HepG2 (cell line): ENCODE data around the gene RGS6. TPM values are rescaled to one million over a fixed set of nuclear protein-coding genes. Genes with fewer than 3 reads are reported as not detected.

Experiments used
- ATAC-seq: fragments of 200-7000 bp; cut with Tn5 transposase; 3 replicates; pipeline ENCODE4 v1.9.1; 2020; ENCODE audit warnings: mild to moderate bottlenecking, moderate library complexity
- BruUV-seq: library from RNA; stranded (reverse); fragments of 400-500 nt; replicated peaks from 2 replicates; lab custom pipeline; 2021; lab: Mats Ljungman, UMichigan
- CTCF ChIA-PET: fragments of 300-600 bp; formaldehyde crosslinking; extraction: SDS; loops from one replicate; lab custom pipeline; 2021; ENCODE audit warnings: low total read pairs, inconsistent platforms, low intra/inter-chr PET ratio; lab: Yijun Ruan, JAX
- POLR2A ChIA-PET: fragments of 350-600 bp; sonication (Branson Sonifier 250); formaldehyde crosslinking; loops from one replicate; lab custom pipeline; 2020; ENCODE audit warnings: antibody characterized with exemption, inconsistent platforms; lab: Yijun Ruan, JAX
- DNase-seq: peaks from one replicate; pipeline ENCODE4 v3.0.0-alpha.2; 2015; ENCODE audit warnings: low spot score
- FAIRE-seq: peaks from 3 replicates; lab custom pipeline; 2011; peaks lifted over from hg19 to GRCh38; lab: Jason Lieb, UNC
- H2AFZ ChIP-seq: one replicate; pipeline ENCODE4 v1.6.1; 2011; ENCODE audit warnings: low read length, inconsistent platforms
- H3K27ac ChIP-seq: fragments of 300-600 bp; 3 replicates; pipeline ENCODE4 v1.8.0; 2011; ENCODE audit warnings: mixed run types, mild to moderate bottlenecking, mixed read lengths, low read length, inconsistent platforms; ENCODE audit not compliant: insufficient read depth; ENCODE audit errors: extremely low read length
- H3K27me3 ChIP-seq, 2 experiments: fragments of 200-600 bp in 1 of 2; 2 replicates in 1 of 2; 3 replicates in 1 of 2; pipeline versions ENCODE4 v1.6.0 to v1.8.0; 2011; ENCODE audit warnings: low read length in 2 of 2, mild to moderate bottlenecking in 2 of 2, moderate library complexity in 2 of 2, inconsistent platforms in 1 of 2; ENCODE audit not compliant: insufficient read depth in 2 of 2, control insufficient read depth in 1 of 2
- H3K36me3 ChIP-seq, 2 experiments: fragments of 200-600 bp in 1 of 2; replicated peaks in 1 of 2; 2 replicates in 1 of 2; 3 replicates in 1 of 2; pipeline versions ENCODE4 v1.5.1 to v1.8.0; 2011; ENCODE audit warnings: low read length in 2 of 2, inconsistent platforms in 1 of 2; ENCODE audit not compliant: insufficient read depth in 2 of 2, control insufficient read depth in 1 of 2
- H3K4me1 ChIP-seq: 2 replicates; pipeline ENCODE4 v1.5.1; 2012; ENCODE audit warnings: low read length, inconsistent platforms; ENCODE audit not compliant: insufficient read depth
- H3K4me2 ChIP-seq: 2 replicates; pipeline ENCODE4 v1.6.0; 2011; ENCODE audit warnings: low read depth, low read length, inconsistent platforms
- H3K4me3 ChIP-seq, 3 experiments: fragments of 200-600 bp in 1 of 3; sonication (generic), shearing (Covaris generic) in 1 of 3; replicated peaks in 1 of 3; 2 replicates each; pipeline ENCODE4 v1.5.1; 2011 to 2016; ENCODE audit warnings: low read length in 3 of 3, inconsistent platforms in 2 of 3, low read depth in 2 of 3, mild to moderate bottlenecking in 2 of 3, control low read depth in 1 of 3, mixed read lengths in 1 of 3; ENCODE audit not compliant: insufficient read depth in 1 of 3
- H3K79me2 ChIP-seq: one replicate; pipeline ENCODE4 v1.6.1; 2011; ENCODE audit warnings: low read length, inconsistent platforms; ENCODE audit not compliant: insufficient read depth
- H3K9ac ChIP-seq: 2 replicates; pipeline ENCODE4 v1.6.0; 2011; ENCODE audit warnings: mild to moderate bottlenecking, low read depth, low read length, inconsistent platforms; ENCODE audit not compliant: insufficient read depth
- H3K9me3 ChIP-seq: 2 replicates; pipeline ENCODE4 v1.5.1; 2012; ENCODE audit warnings: mild to moderate bottlenecking, low read length
- H4K20me1 ChIP-seq: 2 replicates; pipeline ENCODE4 v1.6.0; 2011; ENCODE audit warnings: inconsistent platforms, mild to moderate bottlenecking, low read length, moderate library complexity; ENCODE audit not compliant: insufficient read depth
- ARNT ChIP-seq: fragments of 450-650 bp; IDR thresholded peaks from 2 replicates; pipeline ENCODE4 v1.6.1; 2017
- GPN1 ChIP-seq: sonication (generic); formaldehyde crosslinking; IDR thresholded peaks from 2 replicates; pipeline ENCODE4 v1.5.1; 2020; ENCODE audit warnings: missing genetic modification reagents, borderline replicate concordance
- HES4 ChIP-seq: sonication (generic); formaldehyde crosslinking; IDR thresholded peaks from 2 replicates; pipeline ENCODE4 v1.9.0; 2021; ENCODE audit warnings: mild to moderate bottlenecking, missing genetic modification reagents, borderline replicate concordance
- NFE2L2 ChIP-seq: fragments of 150-350 bp; IDR thresholded peaks from 2 replicates; pipeline ENCODE4 v1.6.1; 2014; ENCODE audit warnings: low read length
- ZNF790 ChIP-seq: sonication (generic); formaldehyde crosslinking; IDR thresholded peaks from 2 replicates; pipeline ENCODE4 v1.8.0; 2022; ENCODE audit warnings: missing genetic modification reagents, mild to moderate bottlenecking, borderline replicate concordance
- WGBS: methylation state at CpG from one replicate; pipeline ENCODE4 v1.1.6; 2017; ENCODE audit warnings: low lambda C conversion rate; 5-methylcytosine and 5-hydroxymethylcytosine counted together
- in situ Hi-C: cut with HindIII; loops from 2 replicates; pipeline ENCODE4 v1.10.0; 2017; ENCODE audit warnings: low pct_unique_long_range_greater_than_20kb; ENCODE audit not compliant: extremely low pct_ligation_motif_present
- intact Hi-C: fragments of 100-400 bp; cut with micrococcal nuclease; formaldehyde crosslinking; loops from one replicate; pipeline ENCODE4 v1.10.0; 2022; ENCODE audit not compliant: unreplicated experiment
- polyA plus RNA-seq, 8 experiments: library from polyadenylated mRNA; depleted of rRNA in 3 of 8; stranded (reverse) in 7 of 8; unstranded in 1 of 8; fragments of >200 nt; fragmentation: Illumina TruSeq in 4 of 8; extraction: Trizol in 4 of 8; gene quantifications; 2 replicates each; pipeline versions ENCODE4 v1.2.1 to v1.2.3, GENCODE V29; 2011 to 2016; ENCODE audit warnings: low read depth in 4 of 8, missing spikeins in 1 of 8, mixed read lengths in 1 of 8; ENCODE audit not compliant: insufficient read depth in 1 of 8
- total RNA-seq, 5 experiments: library from RNA; depleted of rRNA; stranded (reverse); fragments of >200 nt; fragmentation: Illumina TruSeq; extraction: Trizol; gene quantifications; 2 replicates each; pipeline ENCODE4 v1.2.3, GENCODE V29; 2016; ENCODE audit warnings: low read depth in 1 of 5
- TF ChIP-seq, protein P1 (sequence below): sonication (generic); formaldehyde crosslinking; IDR thresholded peaks from 2 replicates; pipeline ENCODE4 v1.4.0; 2020; ENCODE audit warnings: mild to moderate bottlenecking, missing genetic modification reagents, borderline replicate concordance
- TF ChIP-seq, protein P2 (sequence below): fragments of 450-650 bp; IDR thresholded peaks from 2 replicates; pipeline ENCODE4 v1.6.1; 2016

The RGS6 gene
- total and polyA plus RNA-seq, 2 of the 13 experiments (the other 11 are each of a cell fraction or from before 2014, with no cell fraction given): not detected

DNA sequence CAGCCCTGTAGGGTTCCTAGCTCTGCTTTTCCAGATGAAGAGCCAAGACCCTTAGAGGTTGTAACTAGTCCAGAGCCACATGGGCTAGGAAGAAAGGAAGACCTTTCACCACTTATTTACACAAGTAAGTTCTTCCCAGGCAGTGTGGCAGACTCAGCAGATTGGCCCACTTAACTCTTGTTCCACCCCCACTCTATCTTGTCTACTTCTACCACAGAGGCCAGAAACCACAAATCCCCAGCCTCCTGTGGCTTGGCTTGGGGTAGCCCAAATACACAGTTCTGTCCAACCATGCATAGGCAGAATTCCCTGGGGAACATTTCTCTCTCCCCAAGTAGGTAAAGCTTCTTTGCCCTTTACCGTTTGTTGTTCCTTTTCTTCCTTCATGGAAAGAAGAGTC is 383.5 kb downstream of the RGS6 start (continued):
- TF ChIP-seq, protein P1, sequence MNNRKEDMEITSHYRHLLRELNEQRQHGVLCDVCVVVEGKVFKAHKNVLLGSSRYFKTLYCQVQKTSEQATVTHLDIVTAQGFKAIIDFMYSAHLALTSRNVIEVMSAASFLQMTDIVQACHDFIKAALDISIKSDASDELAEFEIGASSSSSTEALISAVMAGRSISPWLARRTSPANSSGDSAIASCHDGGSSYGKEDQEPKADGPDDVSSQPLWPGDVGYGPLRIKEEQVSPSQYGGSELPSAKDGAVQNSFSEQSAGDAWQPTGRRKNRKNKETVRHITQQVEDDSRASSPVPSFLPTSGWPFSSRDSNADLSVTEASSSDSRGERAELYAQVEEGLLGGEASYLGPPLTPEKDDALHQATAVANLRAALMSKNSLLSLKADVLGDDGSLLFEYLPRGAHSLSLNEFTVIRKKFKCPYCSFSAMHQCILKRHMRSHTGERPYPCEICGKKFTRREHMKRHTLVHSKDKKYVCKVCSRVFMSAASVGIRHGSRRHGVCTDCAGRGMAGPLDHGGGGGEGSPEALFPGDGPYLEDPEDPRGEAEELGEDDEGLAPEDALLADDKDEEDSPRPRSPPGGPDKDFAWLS (CRISPR knock-in tag): no peak
- TF ChIP-seq HES4 (CRISPR knock-in tag) (no peak), ARNT (no peak), ZNF790 (no peak), GPN1 (CRISPR knock-in tag) (no peak)

DNA sequence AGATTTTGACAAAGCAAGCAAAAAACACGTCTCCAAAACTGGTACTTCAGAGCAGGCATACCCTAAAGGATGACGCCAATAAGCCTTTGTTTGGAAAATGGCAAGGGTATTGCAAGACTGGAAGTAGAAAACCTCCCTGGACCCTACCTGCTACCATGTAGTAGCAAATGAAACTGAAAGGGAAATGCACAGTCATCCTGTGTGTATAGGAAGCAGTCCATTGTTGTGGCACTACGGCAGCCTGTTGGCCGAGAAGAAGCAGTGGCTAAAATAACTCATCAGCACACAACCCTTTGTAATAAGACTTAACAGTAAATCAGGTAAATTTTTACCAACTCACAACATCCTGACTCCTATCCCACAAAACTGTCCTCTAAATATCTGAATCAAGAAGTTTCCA is 386.4 kb downstream of the RGS6 start:
- CTCF ChIA-PET: no interaction called here
- no peaks in the 10 kb centered on the region for H3K4me1 ChIP-seq
- H3K4me2 ChIP-seq: no peak overlapping the region
- BruUV-seq: no TSS peak
- H3K9ac ChIP-seq: no peak overlapping the region
- no peaks in the 10 kb centered on the region for H3K27me3 ChIP-seq
- H2AFZ ChIP-seq: no peak overlapping the region
- H3K27ac ChIP-seq: no peak overlapping the region
- peak; percentile 47; the same call in 1 of the 2 replicates for TF ChIP-seq NFE2L2
- TF ChIP-seq, protein P2, sequence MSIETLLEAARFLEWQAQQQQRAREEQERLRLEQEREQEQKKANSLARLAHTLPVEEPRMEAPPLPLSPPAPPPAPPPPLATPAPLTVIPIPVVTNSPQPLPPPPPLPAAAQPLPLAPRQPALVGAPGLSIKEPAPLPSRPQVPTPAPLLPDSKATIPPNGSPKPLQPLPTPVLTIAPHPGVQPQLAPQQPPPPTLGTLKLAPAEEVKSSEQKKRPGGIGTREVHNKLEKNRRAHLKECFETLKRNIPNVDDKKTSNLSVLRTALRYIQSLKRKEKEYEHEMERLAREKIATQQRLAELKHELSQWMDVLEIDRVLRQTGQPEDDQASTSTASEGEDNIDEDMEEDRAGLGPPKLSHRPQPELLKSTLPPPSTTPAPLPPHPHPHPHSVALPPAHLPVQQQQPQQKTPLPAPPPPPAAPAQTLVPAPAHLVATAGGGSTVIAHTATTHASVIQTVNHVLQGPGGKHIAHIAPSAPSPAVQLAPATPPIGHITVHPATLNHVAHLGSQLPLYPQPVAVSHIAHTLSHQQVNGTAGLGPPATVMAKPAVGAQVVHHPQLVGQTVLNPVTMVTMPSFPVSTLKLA: no peak
- in situ Hi-C loops (no loop called here), intact Hi-C loops (no loop called here)
- no peak for DNase-seq
- ATAC-seq: no peak
- H3K4me3 ChIP-seq: no peak overlapping the region
- H3K36me3 ChIP-seq: no peaks in the 10 kb centered on the region
- POLR2A ChIA-PET: no interaction called here
- 44% methylated on average over 4 of the region's 4 CpGs for WGBS
- H3K9me3 ChIP-seq: no peaks in the 10 kb centered on the region
- no peaks in the 10 kb centered on the region for H4K20me1 ChIP-seq
- FAIRE-seq: no peak
- no peaks in the 10 kb centered on the region for H3K79me2 ChIP-seq
